Endothelial cell (in vitro differentiated cells): Measurements from ENCODE around the gene APBB3. TPM values are rescaled to one million over a fixed set of nuclear protein-coding genes. Genes with fewer than 3 reads are reported as not detected.

Experiments
- DNase-seq: peaks from one replicate; pipeline ENCODE4 v3.0.0; 2021; ENCODE audit warnings: low spot score
- H3K27ac Mint-ChIP-seq: one replicate; pipeline ENCODE4 v1.8.0; 2021; ENCODE audit warnings: mixed read lengths, inconsistent platforms; ENCODE audit not compliant: unreplicated experiment
- H3K27me3 Mint-ChIP-seq: one replicate; pipeline ENCODE4 v1.8.0; 2021; ENCODE audit warnings: mild to moderate bottlenecking, moderate library complexity, mixed read lengths, inconsistent platforms; ENCODE audit not compliant: unreplicated experiment
- H3K36me3 Mint-ChIP-seq: one replicate; pipeline ENCODE4 v1.8.0; 2021; ENCODE audit warnings: mild to moderate bottlenecking, low read depth, mixed read lengths, inconsistent platforms; ENCODE audit not compliant: unreplicated experiment
- H3K4me1 Mint-ChIP-seq: one replicate; pipeline ENCODE4 v1.8.0; 2021; ENCODE audit warnings: mild to moderate bottlenecking, mixed read lengths, inconsistent platforms; ENCODE audit not compliant: unreplicated experiment
- H3K4me3 Mint-ChIP-seq: one replicate; pipeline ENCODE4 v1.8.0; 2021; ENCODE audit warnings: mild to moderate bottlenecking, mixed read lengths, inconsistent platforms; ENCODE audit not compliant: unreplicated experiment
- H3K9me3 Mint-ChIP-seq: one replicate; pipeline ENCODE4 v1.8.0; 2021; ENCODE audit warnings: mixed read lengths, inconsistent platforms; ENCODE audit not compliant: unreplicated experiment
- total RNA-seq: library from RNA; stranded (reverse); fragmentation: NEBNext Ultra II Directional; extraction: Animal tissue kit (Norgen Biotek cat#: 25700); gene quantifications from one replicate; pipeline ENCODE4 v1.2.1, GENCODE V29; 2021; ENCODE audit not compliant: unreplicated experiment
- TF ChIP-seq, protein P1 (sequence below): fragments of 200-600 bp; sonication (generic); IDR thresholded peaks from one replicate; pipeline ENCODE4 v1.5.0; 2021; ENCODE audit warnings: antibody characterized with exemption; ENCODE audit not compliant: unreplicated experiment

Gene APBB3
- total RNA-seq, 1 donor from 2014 or later = 24.6 TPM

DNA sequence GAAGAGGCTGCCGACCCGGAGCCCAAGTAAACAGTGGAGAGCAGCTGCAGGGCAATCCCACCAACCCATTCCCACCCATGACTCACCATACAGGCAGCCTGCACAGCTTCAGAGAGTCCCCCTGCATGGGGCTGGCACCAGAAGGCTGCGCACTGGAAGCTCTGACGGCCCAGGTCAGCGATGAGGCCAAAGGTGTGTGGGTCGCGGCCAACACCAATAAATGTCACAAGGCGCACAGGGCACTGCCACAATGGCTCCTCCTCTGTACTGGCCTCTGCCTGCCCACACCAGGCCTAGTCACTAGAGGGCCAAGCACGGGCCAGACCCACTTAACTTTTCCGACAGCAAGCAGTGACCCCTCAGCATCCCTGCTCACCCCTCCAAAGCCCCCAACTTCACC, 4.2 kb downstream of the APBB3 start:
- DNase-seq = no peak
- TF ChIP-seq, protein P1, sequence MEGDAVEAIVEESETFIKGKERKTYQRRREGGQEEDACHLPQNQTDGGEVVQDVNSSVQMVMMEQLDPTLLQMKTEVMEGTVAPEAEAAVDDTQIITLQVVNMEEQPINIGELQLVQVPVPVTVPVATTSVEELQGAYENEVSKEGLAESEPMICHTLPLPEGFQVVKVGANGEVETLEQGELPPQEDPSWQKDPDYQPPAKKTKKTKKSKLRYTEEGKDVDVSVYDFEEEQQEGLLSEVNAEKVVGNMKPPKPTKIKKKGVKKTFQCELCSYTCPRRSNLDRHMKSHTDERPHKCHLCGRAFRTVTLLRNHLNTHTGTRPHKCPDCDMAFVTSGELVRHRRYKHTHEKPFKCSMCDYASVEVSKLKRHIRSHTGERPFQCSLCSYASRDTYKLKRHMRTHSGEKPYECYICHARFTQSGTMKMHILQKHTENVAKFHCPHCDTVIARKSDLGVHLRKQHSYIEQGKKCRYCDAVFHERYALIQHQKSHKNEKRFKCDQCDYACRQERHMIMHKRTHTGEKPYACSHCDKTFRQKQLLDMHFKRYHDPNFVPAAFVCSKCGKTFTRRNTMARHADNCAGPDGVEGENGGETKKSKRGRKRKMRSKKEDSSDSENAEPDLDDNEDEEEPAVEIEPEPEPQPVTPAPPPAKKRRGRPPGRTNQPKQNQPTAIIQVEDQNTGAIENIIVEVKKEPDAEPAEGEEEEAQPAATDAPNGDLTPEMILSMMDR = no peak
- Mint-ChIP-seq H3K36me3 (peaks cover 28% of the 10 kb centered on the region), H3K27ac (no peak overlapping the region), H3K9me3 (no peaks in the 10 kb centered on the region), H3K27me3 (peaks cover 42% of the 10 kb centered on the region), H3K4me1 (peaks cover 34% of the 10 kb centered on the region), H3K4me3 (peak overlapping the region; percentile 11)

DNA sequence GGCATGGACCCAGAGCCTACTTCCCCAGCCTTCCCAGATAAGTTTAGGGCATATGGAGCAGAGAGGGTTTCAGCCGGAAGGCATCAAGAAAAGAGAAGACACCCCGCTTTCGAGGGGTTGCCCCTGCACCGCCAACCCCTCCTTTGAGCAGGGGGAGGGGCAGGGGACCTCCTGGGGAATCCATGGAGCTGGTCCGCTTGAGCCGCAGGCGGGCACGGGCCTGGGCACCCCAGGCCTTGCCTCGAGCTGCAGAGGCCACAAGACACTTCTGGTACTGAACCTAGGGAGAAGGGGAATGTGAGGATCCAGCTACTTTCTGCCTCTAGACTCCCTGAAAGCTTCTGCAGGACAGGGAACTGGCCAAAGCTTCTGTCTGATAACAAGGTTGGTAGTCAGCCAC, 5.9 kb downstream of the APBB3 start:
- H3K4me1 Mint-ChIP-seq = peaks cover 22% of the 10 kb centered on the region
- H3K36me3 Mint-ChIP-seq = peaks cover 27% of the 10 kb centered on the region
- peaks cover 27% of the 10 kb centered on the region for H3K27me3 Mint-ChIP-seq
- no peaks in the 10 kb centered on the region for H3K9me3 Mint-ChIP-seq
- H3K27ac Mint-ChIP-seq = no peak overlapping the region
- peak overlapping the region; percentile 93 for H3K4me3 Mint-ChIP-seq
- TF ChIP-seq, protein P1 = no peak
- no peak for DNase-seq

DNA sequence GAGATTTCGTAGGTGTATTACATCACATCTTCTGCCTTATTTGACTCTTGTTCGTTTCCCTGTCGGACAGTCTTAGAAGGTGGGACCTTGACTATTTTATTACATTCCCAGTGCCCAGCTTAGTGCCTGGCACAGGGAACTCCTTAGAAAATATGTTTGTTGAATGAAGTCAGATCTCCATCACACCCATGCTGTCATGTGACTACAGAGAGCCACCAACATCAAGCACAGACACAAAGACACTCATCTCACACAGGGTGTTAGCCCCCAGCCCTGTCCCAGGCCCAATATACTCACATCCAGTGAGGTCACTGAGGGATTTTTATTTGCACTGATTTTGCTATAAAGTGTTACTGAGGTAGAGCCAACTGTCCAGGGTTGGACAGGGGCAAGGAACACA, 6.4 kb downstream of the APBB3 start:
- Mint-ChIP-seq H3K36me3 (peaks cover 32% of the 10 kb centered on the region), H3K4me3 (peak overlapping the region; percentile 93)

DNA sequence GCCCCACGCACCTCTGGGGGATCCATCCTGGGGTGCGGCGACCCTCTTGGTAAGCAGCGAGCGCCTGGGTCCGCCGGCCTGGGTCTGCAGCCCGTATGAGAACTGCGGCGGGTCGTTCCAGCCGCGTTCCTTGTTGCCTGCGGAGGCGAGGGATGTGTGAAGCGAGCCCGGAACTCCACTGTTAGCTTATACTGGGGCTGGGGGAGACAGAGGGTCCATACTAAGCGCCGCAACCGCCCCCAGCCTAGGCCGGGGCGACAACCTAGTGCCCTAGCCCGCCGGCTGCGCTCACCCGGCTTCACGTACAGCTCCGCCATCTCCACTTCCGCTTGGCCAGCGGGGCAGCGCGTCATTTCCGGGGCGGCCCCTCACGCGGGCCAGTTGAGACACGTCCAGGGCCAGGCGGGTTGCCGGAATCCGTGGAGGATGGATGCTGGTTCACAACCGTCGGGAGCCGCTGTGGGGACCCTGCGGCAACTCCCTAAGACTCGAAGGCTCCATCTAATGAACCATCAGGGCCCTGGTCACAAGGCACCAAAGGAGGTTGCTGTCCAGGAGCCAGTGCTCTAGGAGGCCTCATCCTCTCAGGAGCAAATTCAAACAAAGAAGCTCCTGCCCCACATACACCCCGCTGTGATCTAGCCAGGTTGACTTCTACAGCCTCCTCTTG, 7.1 kb downstream of the APBB3 start, which contains the start of gene SRA1:
SRA1 (minus strand) TSS at position 338 of the 670 bp plus-strand sequence; CDS start at position 317, 21 bp downstream.
- Mint-ChIP-seq H3K9me3 (no peaks in the 10 kb centered on the region), H3K4me1 (peaks cover 21% of the 10 kb centered on the region), H3K27me3 (peaks cover 17% of the 10 kb centered on the region), H3K36me3 (peaks cover 35% of the 10 kb centered on the region), H3K4me3 (peak within 1 kb of the TSS; percentile 93), H3K27ac (peak within 1 kb of the TSS; percentile 77)
- TF ChIP-seq, protein P1 = no peak
- DNase-seq = peak; percentile 88

More for the DNA sequence above, 6.4 kb downstream of the APBB3 start:
- DNase-seq = no peak
- Mint-ChIP-seq H3K9me3 (no peaks in the 10 kb centered on the region), H3K27ac (peak overlapping the region; percentile 77), H3K4me1 (peaks cover 23% of the 10 kb centered on the region), H3K27me3 (peaks cover 23% of the 10 kb centered on the region)
- TF ChIP-seq, protein P1 = no peak

DNA sequence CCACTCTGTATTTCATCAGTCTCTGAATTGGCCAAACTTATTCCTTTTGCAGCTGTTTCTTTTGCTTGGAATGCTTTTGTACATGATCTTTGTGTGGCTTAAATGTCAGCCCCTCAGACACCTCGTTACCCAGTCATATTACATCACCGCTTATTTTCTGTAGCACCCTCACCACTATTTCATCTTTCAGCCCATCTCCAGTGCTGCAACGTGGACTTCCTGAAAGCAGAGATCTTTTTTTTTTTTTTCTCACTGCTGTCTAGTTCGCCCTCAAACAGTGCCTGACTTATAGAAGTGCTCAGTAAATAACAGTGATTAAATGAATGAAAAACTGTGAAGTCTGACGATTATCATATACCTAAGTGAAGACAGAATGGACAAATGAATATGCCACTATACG, 8.0 kb downstream of the APBB3 start:
- Mint-ChIP-seq H3K9me3 (no peaks in the 10 kb centered on the region), H3K4me3 (peak overlapping the region; percentile 93), H3K4me1 (peaks cover 21% of the 10 kb centered on the region), H3K36me3 (peaks cover 37% of the 10 kb centered on the region), H3K27me3 (peaks cover 14% of the 10 kb centered on the region), H3K27ac (peak overlapping the region; percentile 74)
- DNase-seq = no peak
- TF ChIP-seq, protein P1 = no peak
